Measurements from ENCODE around the gene CNTNAP2.

The CNTNAP2 gene

GRCh38 chr7:146755585-146755984 is 639.0 kb downstream of the CNTNAP2 start:
- no peak for DNase-seq

- no peak for DNase-seq
Measured at GRCh38 chr7:146764458-146764857, 647.9 kb downstream of the CNTNAP2 start.

- no peak for DNase-seq
Measured at GRCh38 chr7:146768957-146769356, 652.4 kb downstream of the CNTNAP2 start.

GRCh38 chr7:146772601-146773000 is 656.0 kb downstream of the CNTNAP2 start:
- DNase-seq: peak in 1 of 51 donors; percentile 2

- no peak for DNase-seq
Measured at GRCh38 chr7:146773506-146773905, 656.9 kb downstream of the CNTNAP2 start.

GRCh38 chr7:146781352-146782116 is 664.9 kb downstream of the CNTNAP2 start:
- no peak for DNase-seq

- DNase-seq: no peak
Measured at GRCh38 chr7:146787266-146787665, 670.7 kb downstream of the CNTNAP2 start.

- DNase-seq: no peak
Measured at GRCh38 chr7:146788008-146788407, 671.4 kb downstream of the CNTNAP2 start.

GRCh38 chr7:146791344-146792285 is 675.0 kb downstream of the CNTNAP2 start:
- DNase-seq: peak in 1 of 51 donors; percentile 42

GRCh38 chr7:146804620-146805019 is 688.0 kb downstream of the CNTNAP2 start:
- no peak for DNase-seq

- DNase-seq: no peak
Measured at GRCh38 chr7:146805082-146805481, 688.5 kb downstream of the CNTNAP2 start.

- DNase-seq: no peak
Measured at GRCh38 chr7:146826329-146826728, 709.7 kb downstream of the CNTNAP2 start.

GRCh38 chr7:146830686-146831085 is 714.1 kb downstream of the CNTNAP2 start:
- no peak for DNase-seq

GRCh38 chr7:146831875-146832274 is 715.3 kb downstream of the CNTNAP2 start:
- DNase-seq: no peak

- no peak for DNase-seq
Measured at GRCh38 chr7:146844405-146844804, 727.8 kb downstream of the CNTNAP2 start.

- DNase-seq: no peak
Measured at GRCh38 chr7:146858690-146859089, 742.1 kb downstream of the CNTNAP2 start.

GRCh38 chr7:146861701-146862100 is 745.1 kb downstream of the CNTNAP2 start:
- no peak for DNase-seq

- no peak for DNase-seq
Measured at GRCh38 chr7:146862415-146862814, 745.8 kb downstream of the CNTNAP2 start.

- DNase-seq: no peak
Measured at GRCh38 chr7:146864644-146865043, 748.0 kb downstream of the CNTNAP2 start.

- no peak for DNase-seq
Measured at GRCh38 chr7:146865696-146866095, 749.1 kb downstream of the CNTNAP2 start.

- DNase-seq: no peak
Measured at GRCh38 chr7:146874722-146875121, 758.1 kb downstream of the CNTNAP2 start.

GRCh38 chr7:146875237-146875785 is 758.7 kb downstream of the CNTNAP2 start:
- DNase-seq: no peak
